IMR-90 (cell line): ENCODE measurements around the gene VPS37B. TPM values are rescaled to one million over a fixed set of nuclear protein-coding genes. Genes with fewer than 3 reads are reported as not detected.

Experiments
- ATAC-seq: fragments of 200-7000 bp; cut with Tn5 transposase; 2 replicates; pipeline ENCODE4 v1.9.1; 2020; ENCODE audit warnings: low read depth, mild to moderate bottlenecking, moderate library complexity
- BruUV-seq: library from RNA; stranded (reverse); fragments of 400-500 nt; replicated peaks from 2 replicates; lab custom pipeline; 2021; lab: Mats Ljungman, UMichigan
- CTCF ChIA-PET: fragments of 300-600 bp; formaldehyde crosslinking; extraction: SDS; loops from one replicate; lab custom pipeline; 2021; ENCODE audit warnings: antibody characterized with exemption; lab: Yijun Ruan, JAX
- POLR2A ChIA-PET: fragments of 300-600 bp; sonication (Branson Sonifier 250); formaldehyde crosslinking; loops from one replicate; lab custom pipeline; 2022; ENCODE audit warnings: antibody characterized with exemption; ENCODE audit not compliant: unreplicated experiment; lab: Charles Lee
- DNase-seq: peaks from one replicate; pipeline ENCODE4 v3.0.0; 2013
- H2AFZ ChIP-seq: replicated peaks from 2 replicates; pipeline ENCODE3; 2013; ENCODE audit warnings: low read length, mild to moderate bottlenecking; ENCODE audit not compliant: poor library complexity
- H2AK5ac ChIP-seq: 2 replicates; pipeline ENCODE4 v1.6.1; 2013; ENCODE audit warnings: low read depth, low read length, inconsistent platforms
- H2AK9ac ChIP-seq: replicated peaks from 2 replicates; pipeline ENCODE3; 2013; ENCODE audit warnings: mild to moderate bottlenecking, low read depth, low read length, moderate library complexity; ENCODE audit not compliant: poor library complexity
- H2BK120ac ChIP-seq: 2 replicates; pipeline ENCODE4 v1.6.1; 2013; ENCODE audit warnings: low read depth, low read length, inconsistent platforms
- H2BK15ac ChIP-seq: 3 replicates; pipeline ENCODE4 v1.6.1; 2013; ENCODE audit warnings: low read depth, low read length, inconsistent platforms
- H2BK20ac ChIP-seq: 2 replicates; pipeline ENCODE4 v1.6.1; 2013; ENCODE audit warnings: low read depth, mild to moderate bottlenecking, inconsistent platforms, low read length, moderate library complexity
- H2BK5ac ChIP-seq: 2 replicates; pipeline ENCODE4 v1.6.1; 2013; ENCODE audit warnings: mild to moderate bottlenecking, low read depth, low read length, inconsistent platforms; ENCODE audit not compliant: poor library complexity, severe bottlenecking
- H3K14ac ChIP-seq: replicated peaks from 2 replicates; pipeline ENCODE4 v1.6.1; 2013; ENCODE audit warnings: low read depth, low read length, inconsistent platforms
- H3K18ac ChIP-seq: 2 replicates; pipeline ENCODE4 v1.6.1; 2013; ENCODE audit warnings: low read depth, low read length, control low read depth
- H3K23ac ChIP-seq: 2 replicates; pipeline ENCODE4 v1.6.1; 2013; ENCODE audit warnings: low read depth, low read length, inconsistent platforms
- H3K27ac ChIP-seq: 2 replicates; pipeline ENCODE4 v1.5.1; 2013; ENCODE audit warnings: mild to moderate bottlenecking, control low read depth, low read length; ENCODE audit not compliant: insufficient read depth
- H3K27me3 ChIP-seq: 2 replicates; pipeline ENCODE4 v1.6.1; 2013; ENCODE audit warnings: low read length; ENCODE audit not compliant: control insufficient read depth, insufficient read depth
- H3K36me3 ChIP-seq: 2 replicates; pipeline ENCODE4 v1.6.1; 2013; ENCODE audit warnings: low read length, mixed read lengths; ENCODE audit not compliant: control insufficient read depth, insufficient read depth
- H3K4ac ChIP-seq: 2 replicates; pipeline ENCODE4 v1.6.1; 2013; ENCODE audit warnings: low read depth, low read length, inconsistent platforms
- H3K4me1 ChIP-seq: 2 replicates; pipeline ENCODE4 v1.6.1; 2013; ENCODE audit warnings: low read length, mixed read lengths; ENCODE audit not compliant: control insufficient read depth, insufficient read depth
- H3K4me2 ChIP-seq: 2 replicates; pipeline ENCODE4 v1.6.1; 2013; ENCODE audit warnings: low read depth, mild to moderate bottlenecking, control low read depth, low read length, moderate library complexity
- H3K4me3 ChIP-seq: 2 replicates; pipeline ENCODE4 v1.5.1; 2013; ENCODE audit warnings: low read depth, mild to moderate bottlenecking, control low read depth, low read length, moderate library complexity; ENCODE audit not compliant: insufficient read depth
- H3K56ac ChIP-seq: 2 replicates; pipeline ENCODE4 v1.6.1; 2013; ENCODE audit warnings: low read length, inconsistent platforms; ENCODE audit not compliant: insufficient read depth; ENCODE audit errors: extremely low read depth
- H3K79me1 ChIP-seq, 2 experiments: 2 replicates each; pipeline ENCODE4 v1.6.1; 2013; ENCODE audit warnings: low read length in 2 of 2, inconsistent platforms in 1 of 2, low read depth in 1 of 2
- H3K9ac ChIP-seq: 2 replicates; pipeline ENCODE4 v1.6.1; 2013; ENCODE audit warnings: low read depth, low read length, control low read depth
- H3K9me1 ChIP-seq: 2 replicates; pipeline ENCODE4 v1.6.1; 2013; ENCODE audit warnings: low read length, inconsistent platforms; ENCODE audit not compliant: insufficient read depth
- H3K9me3 ChIP-seq: 2 replicates; pipeline ENCODE4 v1.6.1; 2013; ENCODE audit warnings: low read length; ENCODE audit not compliant: control insufficient read depth, insufficient read depth
- H4K20me1 ChIP-seq: 2 replicates; pipeline ENCODE4 v1.6.1; 2013; ENCODE audit warnings: low read length, inconsistent platforms; ENCODE audit not compliant: insufficient read depth
- H4K5ac ChIP-seq: 2 replicates; pipeline ENCODE4 v1.6.1; 2013; ENCODE audit warnings: mild to moderate bottlenecking, low read depth, low read length, control low read depth
- H4K8ac ChIP-seq, 2 experiments: 2 replicates each; pipeline ENCODE4 v1.6.1; 2013; ENCODE audit warnings: low read depth in 2 of 2, low read length in 2 of 2, control low read depth in 1 of 2, inconsistent platforms in 1 of 2
- H4K91ac ChIP-seq: 2 replicates; pipeline ENCODE4 v1.6.1; 2013; ENCODE audit warnings: low read depth, low read length, inconsistent platforms; ENCODE audit not compliant: insufficient read depth
- BHLHE40 ChIP-seq: fragments of 150-350 bp; IDR thresholded peaks from 2 replicates; pipeline ENCODE4 v1.6.1; 2016; ENCODE audit warnings: mild to moderate bottlenecking, low read depth, low read length
- CHD1 ChIP-seq: IDR thresholded peaks from 2 replicates; pipeline ENCODE4 v1.6.1; 2012; ENCODE audit warnings: low read depth, low read length, improper control_type of control experiment
- FOS ChIP-seq: fragments of 150-350 bp; IDR thresholded peaks from 2 replicates; pipeline ENCODE4 v1.6.1; 2016; ENCODE audit warnings: low read depth, low read length
- MAZ ChIP-seq: IDR thresholded peaks from 2 replicates; pipeline ENCODE4 v1.6.1; 2012; ENCODE audit warnings: low read depth, mild to moderate bottlenecking, low read length, improper control_type of control experiment, moderate library complexity, borderline replicate concordance
- RFX5 ChIP-seq: IDR thresholded peaks from 2 replicates; pipeline ENCODE4 v1.8.0; 2012; ENCODE audit warnings: low read depth, mild to moderate bottlenecking, low read length, moderate library complexity
- USF2 ChIP-seq: fragments of 150-350 bp; IDR thresholded peaks from 2 replicates; pipeline ENCODE4 v1.6.1; 2017; ENCODE audit warnings: mild to moderate bottlenecking, antibody characterized with exemption, low read length, low read depth
- WGBS, 2 experiments: methylation state at CpG; one replicate each; pipeline versions ENCODE4 v1.1.5 to v1.1.7; 2013; ENCODE audit warnings: missing lambda C conversion rate in 2 of 2; ENCODE audit not compliant: insufficient read length in 1 of 2; ENCODE audit errors: extremely low coverage in 2 of 2; 5-methylcytosine and 5-hydroxymethylcytosine counted together
- dilution Hi-C: fragments of 300-500 bp; cut with HindIII; formaldehyde crosslinking; loops from one replicate; pipeline ENCODE4 v1.14.3; 2018; ENCODE audit warnings: low sequenced_read_pairs; ENCODE audit not compliant: unreplicated experiment
- in situ Hi-C: fragments of 300-500 bp; cut with MboI; formaldehyde crosslinking; loops from 3 replicates; pipeline ENCODE4 v1.14.3; 2019; ENCODE audit warnings: low sequenced_read_pairs, inconsistent platforms, mixed read lengths
- intact Hi-C: fragments of 100-400 bp; cut with micrococcal nuclease; formaldehyde crosslinking; loops from 2 replicates; pipeline ENCODE4 v1.10.0; 2022
- polyA plus RNA-seq, 3 experiments: library from polyadenylated mRNA; depleted of rRNA; stranded (reverse); fragments of >200 nt; gene quantifications; 2 replicates each; pipeline ENCODE4 v1.2.3, GENCODE V29; 2012; ENCODE audit warnings: low replicate concordance in 1 of 3
- total RNA-seq: library from RNA; depleted of rRNA; stranded (reverse); fragments of >200 nt; gene quantifications from 2 replicates; pipeline ENCODE4 v1.2.3, GENCODE V29; 2012

The VPS37B gene
- total and polyA plus RNA-seq, 2 of the 4 experiments (the other 2 are of a cell fraction): 8.6 to 25.7 TPM

GRCh38 chr12:122894193-122895121 is 1.5 kb downstream of the VPS37B start:
- Histone ChIP-seq H4K20me1 (peaks cover 53% of the 10 kb centered on the region; the same call in 1 of the 2 replicates), H3K9ac (peak overlapping the region; percentile 98), H3K9me1 (peaks cover 25% of the 10 kb centered on the region), H3K23ac (peak overlapping the region; percentile 98), H3K36me3 (no peaks in the 10 kb centered on the region; the same call in 1 of the 2 replicates), H2AK9ac (peak overlapping the region; percentile 97), H4K5ac (no peak overlapping the region), H2BK15ac (no peak overlapping the region), H3K27ac (peak overlapping the region; percentile 93), H3K4me2 (peak overlapping the region; percentile 97), H2AK5ac (peak overlapping the region; percentile 85), H3K79me1 (peaks cover 0 to 70% of the 10 kb centered on the region in 2 experiments; a peak in 2 of 4 replicates), H2BK120ac (no peak overlapping the region), H3K9me3 (no peaks in the 10 kb centered on the region), H3K14ac (peak overlapping the region; percentile 99), H3K4ac (peak overlapping the region; percentile 97), H2AFZ (no peak overlapping the region), H3K56ac (peak overlapping the region; percentile 87), H3K18ac (peak overlapping the region; percentile 83; the same call in 1 of the 2 replicates), H3K4me1 (peaks cover 19% of the 10 kb centered on the region), H3K27me3 (no peaks in the 10 kb centered on the region), H4K91ac (peak overlapping the region; percentile 77; the same call in 1 of the 2 replicates), H2BK20ac (no peak overlapping the region), H4K8ac (peak overlapping the region in 1 of 2 experiments; percentile 94; a peak in 1 of 4 replicates), H3K4me3 (peak overlapping the region; percentile 97), H2BK5ac (peak overlapping the region; percentile 40)
- no peak for TF ChIP-seq USF2
- TF ChIP-seq MAZ: no peak
- no peak for TF ChIP-seq BHLHE40
- TF ChIP-seq CHD1: no peak
- no peak for TF ChIP-seq FOS
- no peak for TF ChIP-seq RFX5
- no peak for ATAC-seq
- BruUV-seq: no TSS peak
- dilution Hi-C loops: no loop called here
- CTCF ChIA-PET: interaction anchor here (0.6 to 1.1 kb wide), 2 partner anchors 10 to 68 kb away, joined by 6 to 7 read pairs; no protein-coding TSS in a partner anchor
- POLR2A ChIA-PET: no interaction called here
- no peak for DNase-seq
- in situ Hi-C loops: no loop called here
- intact Hi-C loops: loop anchor here (10.0 kb wide), 1 partner anchor 340 kb away; the partner anchor contains the start of genes MPHOSPH9 and MTRFR
- 21% methylated on average over 6 of the region's 15 CpGs; no CpG with 5 or more reads in 1 of the 2 experiments for WGBS, 2 experiments
